H9 (cell line): ENCODE measurements around the gene ZCCHC8. TPM values are rescaled to one million over a fixed set of nuclear protein-coding genes. Genes with fewer than 3 reads are reported as not detected.
"Not testable (repeated sequence)": the region's sequence is repeated elsewhere in the genome, so short reads cannot be mapped to it uniquely, and the experiment has no call there.

Experiments used
- DNase-seq: peaks from one replicate; pipeline ENCODE4 v3.0.0-alpha.2; 2017
- H2AFZ ChIP-seq: one replicate; pipeline ENCODE4 v1.6.1; 2013; ENCODE audit warnings: mild to moderate bottlenecking, low read length, control low read depth, moderate library complexity
- H2AK5ac ChIP-seq: 2 replicates; pipeline ENCODE4 v1.6.1; 2013; ENCODE audit warnings: low read length, control low read depth, mixed read lengths; ENCODE audit not compliant: insufficient read length
- H2BK120ac ChIP-seq: one replicate; pipeline ENCODE4 v1.6.1; 2013; ENCODE audit warnings: low read depth, mild to moderate bottlenecking, low read length, control low read depth, inconsistent platforms; ENCODE audit not compliant: poor library complexity, severe bottlenecking
- H2BK12ac ChIP-seq: 2 replicates; pipeline ENCODE4 v1.6.1; 2013; ENCODE audit warnings: low read length, control low read depth, mixed read lengths, low read depth; ENCODE audit not compliant: insufficient read length
- H2BK15ac ChIP-seq: 2 replicates; pipeline ENCODE4 v1.6.1; 2013; ENCODE audit warnings: low read depth, low read length, control low read depth
- H2BK20ac ChIP-seq: one replicate; pipeline ENCODE4 v1.6.1; 2013; ENCODE audit warnings: low read depth, mild to moderate bottlenecking, low read length, control low read depth, inconsistent platforms; ENCODE audit not compliant: poor library complexity, severe bottlenecking
- H2BK5ac ChIP-seq: 2 replicates; pipeline ENCODE4 v1.6.1; 2013; ENCODE audit warnings: low read length, control low read depth, mixed read lengths; ENCODE audit not compliant: insufficient read length
- H3K14ac ChIP-seq: 2 replicates; pipeline ENCODE4 v1.6.1; 2013; ENCODE audit warnings: low read length, control low read depth; ENCODE audit not compliant: insufficient read depth
- H3K18ac ChIP-seq: 2 replicates; pipeline ENCODE4 v1.6.1; 2013; ENCODE audit warnings: low read depth, mild to moderate bottlenecking, mixed read lengths, low read length, control low read depth; ENCODE audit not compliant: insufficient read length
- H3K23ac ChIP-seq: 2 replicates; pipeline ENCODE4 v1.6.1; 2013; ENCODE audit warnings: low read length, control low read depth, mixed read lengths, low read depth; ENCODE audit not compliant: insufficient read length
- H3K23me2 ChIP-seq: 2 replicates; pipeline ENCODE4 v1.6.1; 2013; ENCODE audit warnings: low read depth, mild to moderate bottlenecking, mixed read lengths, low read length, control low read depth; ENCODE audit not compliant: insufficient read length, poor library complexity, severe bottlenecking
- H3K27ac ChIP-seq: 2 replicates; pipeline ENCODE4 v1.5.1; 2013; ENCODE audit warnings: low read length, control low read depth, mixed read lengths, low read depth; ENCODE audit not compliant: insufficient read length
- H3K27me3 ChIP-seq: 2 replicates; pipeline ENCODE4 v1.6.1; 2013; ENCODE audit warnings: low read length, control low read depth, inconsistent platforms; ENCODE audit not compliant: insufficient read depth
- H3K4ac ChIP-seq: 2 replicates; pipeline ENCODE4 v1.6.1; 2013; ENCODE audit warnings: low read depth, mild to moderate bottlenecking, control low read depth, inconsistent platforms, low read length, moderate library complexity
- H3K4me1 ChIP-seq: 2 replicates; pipeline ENCODE4 v1.6.1; 2013; ENCODE audit warnings: low read length, control low read depth, inconsistent platforms; ENCODE audit not compliant: insufficient read depth
- H3K4me2 ChIP-seq: 2 replicates; pipeline ENCODE4 v1.6.1; 2013; ENCODE audit warnings: low read length, control low read depth, mixed read lengths; ENCODE audit not compliant: insufficient read length, insufficient read depth
- H3K56ac ChIP-seq: 2 replicates; pipeline ENCODE4 v1.6.1; 2013; ENCODE audit warnings: low read depth, mild to moderate bottlenecking, mixed read lengths, low read length, control low read depth; ENCODE audit not compliant: insufficient read length
- H3K79me1 ChIP-seq: 2 replicates; pipeline ENCODE4 v1.6.1; 2013; ENCODE audit warnings: low read depth, mild to moderate bottlenecking, moderate library complexity, low read length, control low read depth, inconsistent platforms; ENCODE audit not compliant: insufficient read depth, poor library complexity, severe bottlenecking
- H3K79me2 ChIP-seq: 2 replicates; pipeline ENCODE4 v1.6.1; 2013; ENCODE audit warnings: low read length, control low read depth, inconsistent platforms; ENCODE audit not compliant: insufficient read depth
- H3K9ac ChIP-seq: 2 replicates; pipeline ENCODE4 v1.6.1; 2013; ENCODE audit warnings: low read length, control low read depth, mixed read lengths; ENCODE audit not compliant: insufficient read length; ENCODE audit errors: extremely low read depth
- H3K9me3 ChIP-seq: one replicate; pipeline ENCODE4 v1.6.1; 2013; ENCODE audit warnings: low read depth, low read length, inconsistent platforms; ENCODE audit not compliant: control insufficient read depth
- H3T11ph ChIP-seq: one replicate; pipeline ENCODE4 v1.6.1; 2013; ENCODE audit warnings: mild to moderate bottlenecking, low read length, control low read depth, inconsistent platforms
- H4K20me1 ChIP-seq: one replicate; pipeline ENCODE4 v1.6.1; 2013; ENCODE audit not compliant: control insufficient read depth, insufficient read length, insufficient read depth
- H4K5ac ChIP-seq: 2 replicates; pipeline ENCODE4 v1.6.1; 2013; ENCODE audit warnings: low read depth, mild to moderate bottlenecking, mixed read lengths, low read length, control low read depth; ENCODE audit not compliant: insufficient read length
- H4K8ac ChIP-seq: replicated peaks from 2 replicates; pipeline ENCODE4 v1.6.1; 2013; ENCODE audit warnings: low read length, control low read depth, mixed read lengths, low read depth; ENCODE audit not compliant: insufficient read length
- H4K91ac ChIP-seq: 2 replicates; pipeline ENCODE4 v1.6.1; 2013; ENCODE audit warnings: low read depth, mild to moderate bottlenecking, moderate library complexity, mixed read lengths, low read length, control low read depth; ENCODE audit not compliant: insufficient read length
- H3K27ac Mint-ChIP-seq, 3 experiments: 2 replicates in 2 of 3; 3 replicates in 1 of 3; pipeline ENCODE4 v1.8.0; 2020 to 2021; ENCODE audit warnings: mixed read lengths in 3 of 3, mild to moderate bottlenecking in 1 of 3, moderate library complexity in 1 of 3
- H3K27me3 Mint-ChIP-seq: 2 replicates; pipeline ENCODE4 v1.8.0; 2021; ENCODE audit warnings: low read depth, mild to moderate bottlenecking, moderate library complexity, mixed read lengths
- H3K36me3 Mint-ChIP-seq, 3 experiments: 2 replicates in 2 of 3; 3 replicates in 1 of 3; pipeline ENCODE4 v1.8.0; 2020 to 2021; ENCODE audit warnings: low read depth in 3 of 3, mixed read lengths in 3 of 3; ENCODE audit not compliant: insufficient read depth in 1 of 3
- H3K4me1 Mint-ChIP-seq, 2 experiments: 2 replicates each; pipeline ENCODE4 v1.8.0; 2020; ENCODE audit warnings: mixed read lengths in 2 of 2
- H3K4me3 Mint-ChIP-seq, 2 experiments: 2 replicates in 1 of 2; 3 replicates in 1 of 2; pipeline ENCODE4 v1.8.0; 2020 to 2021; ENCODE audit warnings: mild to moderate bottlenecking in 2 of 2, mixed read lengths in 2 of 2, moderate library complexity in 1 of 2
- H3K9me3 Mint-ChIP-seq, 2 experiments: 2 replicates in 1 of 2; 3 replicates in 1 of 2; pipeline ENCODE4 v1.8.0; 2020; ENCODE audit warnings: mild to moderate bottlenecking in 2 of 2, mixed read lengths in 2 of 2, moderate library complexity in 1 of 2
- WGBS: extraction: QIAGEN DNeasy Blood & Tissue Kit; methylation state at CpG from one replicate; pipeline ENCODE4 v1.1.7; 2013; ENCODE audit warnings: missing lambda C conversion rate, low lambda C conversion rate, mixed read lengths; ENCODE audit not compliant: insufficient read length; ENCODE audit errors: extremely low coverage; 5-methylcytosine and 5-hydroxymethylcytosine counted together
- total RNA-seq: library from RNA; stranded (reverse); gene quantifications from 2 replicates; pipeline ENCODE4 v1.2.1, GENCODE V29; 2021
- TF ChIP-seq, protein P1 (sequence below): fragments of 200-600 bp; sonication (generic); conservative IDR thresholded peaks from 3 replicates; pipeline ENCODE4 v1.8.0; 2021; ENCODE audit warnings: antibody characterized with exemption, mild to moderate bottlenecking

Gene ZCCHC8
- total RNA-seq, 1 experiment from 2014 or later, result 37.3 TPM

DNA sequence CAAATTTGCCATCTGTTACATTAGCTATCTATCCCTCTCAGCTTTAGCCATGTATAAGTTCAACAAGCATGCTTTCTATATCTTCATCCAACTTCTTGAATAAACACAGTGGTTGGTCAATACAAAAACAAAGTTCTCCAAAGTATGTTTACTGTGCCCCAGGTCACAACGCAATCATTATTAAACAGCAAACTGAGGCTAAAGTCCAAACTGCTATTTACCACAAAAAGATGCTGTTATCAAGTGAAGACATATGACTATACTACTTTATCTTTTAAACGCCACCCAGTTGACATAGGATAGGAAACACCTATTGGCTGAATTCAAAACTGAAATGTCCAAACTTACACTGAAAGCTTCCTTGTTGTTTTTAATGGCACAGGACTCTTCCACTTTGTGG lies 11.7 kb downstream of the ZCCHC8 start:
- peaks cover 43 to 80% (median 72%) of the 10 kb centered on the region in 3 experiments; a peak in 6 of 7 replicates for H3K36me3 Mint-ChIP-seq
- no peak overlapping the region for H3K4me3 Mint-ChIP-seq

DNA sequence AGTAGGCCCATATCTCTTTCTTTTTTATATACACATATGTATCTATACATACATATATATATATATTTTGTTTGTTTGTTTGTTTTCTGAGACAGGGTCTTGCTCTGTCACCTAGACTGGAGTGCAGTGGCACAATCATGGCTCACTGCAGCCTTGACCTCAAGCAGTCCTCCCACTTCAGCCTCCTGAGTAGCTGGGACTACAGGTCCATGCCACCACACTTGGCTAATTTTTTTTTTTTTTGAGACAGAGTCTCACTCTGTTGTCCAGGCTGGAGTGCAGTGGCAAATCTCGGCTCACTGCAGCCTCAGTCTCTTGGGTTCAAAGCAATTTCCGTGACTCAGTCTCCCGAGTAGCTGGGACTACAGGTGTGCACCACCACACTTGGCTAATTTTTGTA lies 12.9 kb downstream of the ZCCHC8 start:
- not testable (repeated sequence) for H4K5ac ChIP-seq, H3K14ac ChIP-seq, H2AFZ ChIP-seq, H3K79me1 ChIP-seq, H3K4me1 ChIP-seq, H3K27me3 ChIP-seq, H3K56ac ChIP-seq, H2BK120ac ChIP-seq, H3K18ac ChIP-seq, H2AK5ac ChIP-seq, H3K27ac ChIP-seq, H3K27me3 Mint-ChIP-seq, DNase-seq, H3K23ac ChIP-seq, H3T11ph ChIP-seq, H3K27ac Mint-ChIP-seq, H3K9me3 Mint-ChIP-seq, H2BK12ac ChIP-seq, H3K4me3 Mint-ChIP-seq, H2BK5ac ChIP-seq, H3K9ac ChIP-seq, H4K91ac ChIP-seq, H3K79me2 ChIP-seq, H3K4me1 Mint-ChIP-seq, H2BK20ac ChIP-seq, H4K20me1 ChIP-seq, H3K23me2 ChIP-seq, H3K9me3 ChIP-seq, H3K4me2 ChIP-seq, H3K4ac ChIP-seq, H4K8ac ChIP-seq, H2BK15ac ChIP-seq
- H3K36me3 Mint-ChIP-seq, result peaks cover 49 to 86% (median 79%) of the 10 kb centered on the region in 3 experiments; a peak in 6 of 7 replicates
- no CpG with 5 or more reads among the region's 3 CpGs for WGBS

More for the DNA sequence above, 11.7 kb downstream of the ZCCHC8 start:
- no peak overlapping the region for H2BK5ac ChIP-seq
- no peak overlapping the region for H3K23ac ChIP-seq
- no peak for DNase-seq
- no peak overlapping the region for H4K8ac ChIP-seq
- H4K91ac ChIP-seq, result no peak overlapping the region
- H2BK15ac ChIP-seq, result no peak overlapping the region
- H2AK5ac ChIP-seq, result no peak overlapping the region
- H2AFZ ChIP-seq, result no peak overlapping the region
- no peak overlapping the region for H2BK20ac ChIP-seq
- Mint-ChIP-seq H3K27ac (no peak overlapping the region), H3K9me3 (no peaks in the 10 kb centered on the region), H3K4me1 (no peaks in the 10 kb centered on the region), H3K27me3 (no peaks in the 10 kb centered on the region)
- H3K79me1 ChIP-seq, result peaks cover 3% of the 10 kb centered on the region
- H3K9me3 ChIP-seq, result no peaks in the 10 kb centered on the region
- no peak overlapping the region for H2BK12ac ChIP-seq
- no peak overlapping the region for H3K4ac ChIP-seq
- H3K18ac ChIP-seq, result no peak overlapping the region
- no peak overlapping the region for H3K9ac ChIP-seq
- H3K4me2 ChIP-seq, result no peak overlapping the region
- H3K23me2 ChIP-seq, result no peaks in the 10 kb centered on the region
- H3K27ac ChIP-seq, result no peak overlapping the region
- no peak overlapping the region for H4K5ac ChIP-seq
- no peaks in the 10 kb centered on the region for H3K27me3 ChIP-seq
- H3K14ac ChIP-seq, result no peak overlapping the region
- H3K56ac ChIP-seq, result no peak overlapping the region
- H3T11ph ChIP-seq, result no peak overlapping the region
- TF ChIP-seq, protein P1, sequence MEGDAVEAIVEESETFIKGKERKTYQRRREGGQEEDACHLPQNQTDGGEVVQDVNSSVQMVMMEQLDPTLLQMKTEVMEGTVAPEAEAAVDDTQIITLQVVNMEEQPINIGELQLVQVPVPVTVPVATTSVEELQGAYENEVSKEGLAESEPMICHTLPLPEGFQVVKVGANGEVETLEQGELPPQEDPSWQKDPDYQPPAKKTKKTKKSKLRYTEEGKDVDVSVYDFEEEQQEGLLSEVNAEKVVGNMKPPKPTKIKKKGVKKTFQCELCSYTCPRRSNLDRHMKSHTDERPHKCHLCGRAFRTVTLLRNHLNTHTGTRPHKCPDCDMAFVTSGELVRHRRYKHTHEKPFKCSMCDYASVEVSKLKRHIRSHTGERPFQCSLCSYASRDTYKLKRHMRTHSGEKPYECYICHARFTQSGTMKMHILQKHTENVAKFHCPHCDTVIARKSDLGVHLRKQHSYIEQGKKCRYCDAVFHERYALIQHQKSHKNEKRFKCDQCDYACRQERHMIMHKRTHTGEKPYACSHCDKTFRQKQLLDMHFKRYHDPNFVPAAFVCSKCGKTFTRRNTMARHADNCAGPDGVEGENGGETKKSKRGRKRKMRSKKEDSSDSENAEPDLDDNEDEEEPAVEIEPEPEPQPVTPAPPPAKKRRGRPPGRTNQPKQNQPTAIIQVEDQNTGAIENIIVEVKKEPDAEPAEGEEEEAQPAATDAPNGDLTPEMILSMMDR, result no peak
- no peaks in the 10 kb centered on the region for H3K4me1 ChIP-seq
- no peaks in the 10 kb centered on the region for H3K79me2 ChIP-seq
- no peaks in the 10 kb centered on the region for H4K20me1 ChIP-seq
- no peak overlapping the region for H2BK120ac ChIP-seq
- no CpG with 5 or more reads among the region's 2 CpGs for whole genome bisulfite sequencing
